Gastroesophageal sphincter (tissue), 3 donors: ENCODE measurements around the gene BMP7.

Experiments
- CTCF ChIP-seq, 4 experiments: fragments of 200-600 bp in 2 of 4; fragments of 450-650 bp in 2 of 4; sonication (generic) in 1 of 4; IDR thresholded peaks; one replicate each; pipeline ENCODE4 v1.5.1; 2017 to 2019; ENCODE audit warnings: antibody characterized with exemption in 4 of 4, mild to moderate bottlenecking in 2 of 4, moderate library complexity in 2 of 4
- EP300 ChIP-seq: sonication (generic); formaldehyde crosslinking; IDR thresholded peaks from one replicate; pipeline ENCODE4 v1.6.1; 2017; ENCODE audit warnings: antibody characterized with exemption, mild to moderate bottlenecking
- POLR2A ChIP-seq, 2 donors: fragments of 450-650 bp; IDR thresholded peaks; one replicate each; pipeline ENCODE4 v1.6.1; 2017; ENCODE audit warnings: antibody characterized with exemption in 2 of 2, mild to moderate bottlenecking in 2 of 2, moderate library complexity in 1 of 2
- POLR2AphosphoS5 ChIP-seq: sonication (generic); formaldehyde crosslinking; IDR thresholded peaks from one replicate; pipeline ENCODE4 v1.6.1; 2017; ENCODE audit warnings: antibody characterized with exemption

DNA sequence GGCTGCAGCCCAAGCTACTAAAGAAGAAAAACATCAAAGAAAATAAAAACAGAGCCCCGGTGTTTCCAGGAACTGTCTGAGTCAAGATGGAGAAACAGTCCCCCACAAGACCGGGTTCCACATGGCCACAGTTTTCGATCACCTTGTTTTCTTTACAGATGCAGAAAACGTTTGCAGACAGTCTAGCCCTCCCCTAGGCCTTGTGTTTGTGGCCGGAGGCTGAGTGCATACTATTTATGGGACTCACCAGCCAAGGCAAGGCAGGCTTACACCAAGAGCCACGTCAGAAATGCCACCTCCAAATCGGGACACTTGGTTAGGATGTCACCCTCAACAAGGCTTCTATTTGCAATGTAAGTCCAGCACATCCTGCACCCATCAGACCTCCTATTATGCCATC is 97.3 kb downstream of the BMP7 start:
- no peak for TF ChIP-seq CTCF (IDR thresholded peaks at IDR 0.05)
- TF ChIP-seq POLR2A (IDR thresholded peaks at IDR 0.05) = no peak
- TF ChIP-seq EP300 = no peak
- no peak for TF ChIP-seq POLR2AphosphoS5
